ENCODE data around the gene GKN1. TPM values are rescaled to one million over a fixed set of nuclear protein-coding genes. Genes with fewer than 3 reads are reported as not detected.

GKN1 gene
- total RNA-seq, 4 donors from 2014 or later: not detected

- Histone ChIP-seq H3K4me3 (no peak overlapping the region), H3K27me3 (no peaks in the 10 kb centered on the region), H3K4me1 (peaks cover 15% of the 10 kb centered on the region), H3K9me3 (no peaks in the 10 kb centered on the region), H3K27ac (no peak overlapping the region), H3K36me3 (no peaks in the 10 kb centered on the region)
- WGBS: 87% methylated on average over 13 of the region's 13 CpGs
- DNase-seq (ENCODE audit: low spot score in 2 of 2): no peak
- TF ChIP-seq EP300 (IDR thresholded peaks at IDR 0.05): no peak
- TF ChIP-seq POLR2AphosphoS5 (IDR thresholded peaks at IDR 0.05): no peak
- no peak for TF ChIP-seq POLR2A (IDR thresholded peaks at IDR 0.05)
- TF ChIP-seq CTCF (IDR thresholded peaks at IDR 0.05): no peak
These were observed 52.4 kb downstream of the GKN1 start for GRCh38 chr2:69026691-69027459.

Other genes starting within 250 kb of the GKN1 start
- gene ARHGAP25, start 239.8 kb upstream of the GKN1 start, total RNA-seq: 10 to 100 TPM in 1 of 4 donors, 1 to 10 TPM in 3; 2.0 to 10.9 (median 6.1) TPM
- gene BMP10, start 103.2 kb upstream of the GKN1 start, total RNA-seq: not detected
- not detected for gene GKN2, start 21.7 kb upstream of the GKN1 start, total RNA-seq
- gene ANTXR1, start 38.5 kb downstream of the GKN1 start, total RNA-seq: 100 to 1,000 TPM in 1 of 4 donors, 10 to 100 TPM in 3; 35.5 to 111 (median 66.6) TPM